Measurements from ENCODE around the gene TYROBP.

- TF ChIP-seq RCOR1 (IDR thresholded peaks at IDR 0.05; ENCODE audit: insufficient replicate concordance, low read length) (no peak), POLR2A (IDR thresholded peaks at IDR 0.05; ENCODE audit: low read depth, low read length) (no peak), CHD1 (IDR thresholded peaks at IDR 0.05; ENCODE audit: low read depth, low read length) (no peak), RAD21 (IDR thresholded peaks at IDR 0.05; ENCODE audit: low read length) (no peak), CEBPB (IDR thresholded peaks at IDR 0.05; ENCODE audit: low read depth, low read length) (no peak)
- TF ChIP-seq, protein P1, sequence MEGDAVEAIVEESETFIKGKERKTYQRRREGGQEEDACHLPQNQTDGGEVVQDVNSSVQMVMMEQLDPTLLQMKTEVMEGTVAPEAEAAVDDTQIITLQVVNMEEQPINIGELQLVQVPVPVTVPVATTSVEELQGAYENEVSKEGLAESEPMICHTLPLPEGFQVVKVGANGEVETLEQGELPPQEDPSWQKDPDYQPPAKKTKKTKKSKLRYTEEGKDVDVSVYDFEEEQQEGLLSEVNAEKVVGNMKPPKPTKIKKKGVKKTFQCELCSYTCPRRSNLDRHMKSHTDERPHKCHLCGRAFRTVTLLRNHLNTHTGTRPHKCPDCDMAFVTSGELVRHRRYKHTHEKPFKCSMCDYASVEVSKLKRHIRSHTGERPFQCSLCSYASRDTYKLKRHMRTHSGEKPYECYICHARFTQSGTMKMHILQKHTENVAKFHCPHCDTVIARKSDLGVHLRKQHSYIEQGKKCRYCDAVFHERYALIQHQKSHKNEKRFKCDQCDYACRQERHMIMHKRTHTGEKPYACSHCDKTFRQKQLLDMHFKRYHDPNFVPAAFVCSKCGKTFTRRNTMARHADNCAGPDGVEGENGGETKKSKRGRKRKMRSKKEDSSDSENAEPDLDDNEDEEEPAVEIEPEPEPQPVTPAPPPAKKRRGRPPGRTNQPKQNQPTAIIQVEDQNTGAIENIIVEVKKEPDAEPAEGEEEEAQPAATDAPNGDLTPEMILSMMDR (conservative IDR thresholded peaks at IDR 0.05; ENCODE audit: low read depth, low read length): no peak
Measured at GRCh38 chr19:35858311-35858710, 49.8 kb downstream of the TYROBP start.
